ENCODE data around the gene SP140.
"Not testable (repeated sequence)": the region's sequence is repeated elsewhere in the genome, so short reads cannot be mapped to it uniquely, and the experiment has no call there.

The SP140 gene

GRCh38 chr2:230289311-230289710 lies 63.8 kb downstream of the SP140 start:
- not testable (repeated sequence) for DNase-seq (ENCODE audit: low spot score)

GRCh38 chr2:230295192-230295591 lies 69.7 kb downstream of the SP140 start:
- DNase-seq (ENCODE audit: low spot score), result no peak

GRCh38 chr2:230296917-230297316 lies 71.4 kb downstream of the SP140 start:
- no peak for DNase-seq (ENCODE audit: low spot score)

GRCh38 chr2:230299618-230300017 lies 74.1 kb downstream of the SP140 start:
- no peak for DNase-seq (ENCODE audit: low spot score)

- DNase-seq (ENCODE audit: low spot score), result no peak
Observed at GRCh38 chr2:230305416-230306275, 80.1 kb downstream of the SP140 start.

- DNase-seq (ENCODE audit: low spot score), result no peak
Observed at GRCh38 chr2:230306474-230306873, 80.9 kb downstream of the SP140 start.

- DNase-seq (ENCODE audit: low spot score), result no peak
Observed at GRCh38 chr2:230307485-230307884, 81.9 kb downstream of the SP140 start.

- DNase-seq (ENCODE audit: low spot score), result no peak
Observed at GRCh38 chr2:230308402-230309000, 83.0 kb downstream of the SP140 start.

- not testable (repeated sequence) for DNase-seq (ENCODE audit: low spot score)
Observed at GRCh38 chr2:230310792-230311191, 85.3 kb downstream of the SP140 start.

GRCh38 chr2:230311634-230312033 lies 86.1 kb downstream of the SP140 start:
- DNase-seq (ENCODE audit: low spot score), result not testable (repeated sequence)

GRCh38 chr2:230312638-230313037 lies 87.1 kb downstream of the SP140 start:
- no peak for DNase-seq (ENCODE audit: low spot score)

GRCh38 chr2:230317366-230317765 lies 91.8 kb downstream of the SP140 start:
- DNase-seq (ENCODE audit: low spot score), result no peak

- no peak for DNase-seq (ENCODE audit: low spot score)
Observed at GRCh38 chr2:230318190-230319121, 92.9 kb downstream of the SP140 start.

- DNase-seq (ENCODE audit: low spot score), result no peak
Observed at GRCh38 chr2:230319211-230319862, 93.8 kb downstream of the SP140 start.

GRCh38 chr2:230321031-230321430 lies 95.5 kb downstream of the SP140 start:
- no peak for DNase-seq (ENCODE audit: low spot score)

GRCh38 chr2:230322561-230323384 lies 97.2 kb downstream of the SP140 start:
- no peak for DNase-seq (ENCODE audit: low spot score)

GRCh38 chr2:230323385-230324106 lies 98.0 kb downstream of the SP140 start:
- no peak for DNase-seq (ENCODE audit: low spot score)

GRCh38 chr2:230324503-230324902 lies 99.0 kb downstream of the SP140 start:
- DNase-seq (ENCODE audit: low spot score), result no peak

GRCh38 chr2:230325316-230326243 lies 100.0 kb downstream of the SP140 start:
- DNase-seq (ENCODE audit: low spot score), result no peak

Data from ecto neural progenitor cell (in vitro differentiated cells).